Brain pericyte (primary cell): Measurements from ENCODE around the gene ZNF627.
"Not testable (repeated sequence)": the region's sequence is repeated elsewhere in the genome, so short reads cannot be mapped to it uniquely, and the experiment has no call there.

ENCODE experiments used
- DNase-seq: peaks from one replicate; pipeline ENCODE4 v3.0.0-alpha.2; 2012; ENCODE audit warnings: low read depth, low spot score

Gene ZNF627

DNA sequence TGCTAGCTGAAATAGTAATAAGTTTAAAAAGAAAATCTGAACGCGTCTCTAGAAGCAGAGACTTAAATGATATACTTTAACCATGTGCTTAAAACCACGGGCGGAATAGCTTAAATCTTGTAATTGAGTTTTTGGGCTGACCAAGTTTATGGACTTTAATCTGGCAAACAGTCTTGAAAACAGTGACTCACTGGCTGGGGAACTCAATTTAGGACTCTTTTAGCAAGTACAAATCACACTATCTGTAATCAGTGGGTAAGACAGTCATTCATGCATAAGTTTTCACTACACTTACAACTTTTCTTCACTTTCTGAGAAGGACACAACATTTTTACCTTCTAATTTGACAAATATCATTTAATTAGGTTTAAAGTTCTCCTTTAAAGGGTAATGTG is 26.8 kb downstream of the ZNF627 start:
- DNase-seq: no peak

DNA sequence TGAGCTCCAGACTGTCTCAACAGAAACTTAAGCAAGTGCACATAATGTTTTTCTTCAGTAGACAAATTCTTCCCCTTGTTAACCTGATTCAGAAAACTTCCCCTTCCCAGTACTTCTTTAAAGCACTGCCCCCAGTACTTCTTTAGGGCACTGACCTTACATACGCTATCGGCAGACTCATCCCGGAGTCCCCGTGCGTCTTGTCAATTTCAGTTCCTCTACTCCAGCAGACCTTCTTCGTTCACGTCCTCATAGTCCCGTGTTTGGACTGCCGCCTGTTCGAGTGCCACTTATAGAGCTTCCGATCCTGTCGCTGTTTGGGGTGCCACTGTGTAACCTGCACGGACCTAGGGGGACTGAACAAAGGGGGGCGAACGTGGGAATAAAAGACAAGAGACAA is 29.0 kb downstream of the ZNF627 start:
- DNase-seq: no peak

DNA sequence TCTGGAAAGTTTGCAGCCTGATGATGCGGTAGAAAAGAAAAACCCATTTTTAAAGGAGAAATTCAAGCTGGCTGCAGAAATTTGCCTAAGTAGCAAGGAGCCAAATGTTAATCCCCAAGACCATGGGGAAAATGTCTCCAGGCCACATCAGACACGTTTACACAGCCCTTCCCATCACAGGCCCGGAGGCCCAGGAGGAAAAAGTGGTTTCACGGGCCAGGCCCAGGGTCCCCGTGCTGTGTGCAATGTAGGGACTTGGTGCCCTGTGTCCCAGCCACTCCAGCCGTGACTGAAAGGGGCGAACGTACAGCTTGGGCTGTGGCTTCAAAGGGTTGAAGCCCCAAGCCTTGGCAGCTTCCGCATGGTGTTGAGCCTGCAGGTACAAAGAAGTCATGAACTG is 35.9 kb downstream of the ZNF627 start:
- DNase-seq: no peak

DNA sequence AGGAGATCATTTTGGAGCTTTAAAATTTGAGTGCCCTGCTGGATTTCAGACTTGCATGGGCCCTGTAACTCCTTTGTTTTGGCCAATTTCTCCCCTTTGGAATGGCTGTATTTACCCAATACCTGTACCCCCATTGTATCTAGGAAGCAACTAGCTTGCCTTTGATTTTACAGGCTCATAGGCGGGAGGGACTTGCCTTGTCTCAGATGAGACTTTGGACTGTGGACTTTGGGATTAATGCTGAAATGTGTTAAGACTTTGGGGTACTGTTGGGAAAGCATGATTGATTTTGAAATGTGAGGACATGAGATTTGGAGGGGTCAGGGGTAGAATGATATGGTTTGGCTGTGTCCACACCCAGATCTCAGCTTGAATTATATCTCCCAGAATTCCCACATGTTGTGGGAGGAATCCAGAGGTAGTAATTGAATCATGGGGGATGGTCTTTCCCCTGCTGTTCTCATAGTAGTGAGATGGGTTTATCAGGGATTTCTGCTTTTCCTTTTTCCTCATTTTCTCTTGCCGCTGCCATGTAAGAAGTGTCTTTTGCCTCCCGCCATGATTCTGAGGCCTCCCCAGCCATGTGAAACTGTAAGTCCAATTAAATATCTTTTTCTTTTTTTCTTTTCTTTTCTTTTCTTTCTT is 36.9 kb downstream of the ZNF627 start:
- not testable (repeated sequence) for DNase-seq

DNA sequence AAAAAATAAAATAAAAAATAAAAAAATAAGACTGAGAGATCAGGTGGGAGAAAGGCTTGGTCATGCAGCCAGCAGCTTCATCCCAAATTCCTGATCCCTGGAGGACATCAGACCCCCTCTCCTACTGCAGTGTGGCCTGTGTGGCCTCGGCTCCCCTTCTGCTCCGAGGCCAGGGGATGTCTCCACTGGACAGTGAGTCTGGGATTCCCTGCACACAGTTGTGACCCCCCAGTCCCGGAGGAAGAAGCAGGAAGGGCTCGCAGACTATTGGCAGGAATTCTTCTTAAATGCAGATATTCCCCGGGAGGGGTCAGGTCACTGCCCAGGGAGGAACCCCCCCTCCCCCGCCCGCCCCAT is 41.9 kb downstream of the ZNF627 start:
- no peak for DNase-seq

DNA sequence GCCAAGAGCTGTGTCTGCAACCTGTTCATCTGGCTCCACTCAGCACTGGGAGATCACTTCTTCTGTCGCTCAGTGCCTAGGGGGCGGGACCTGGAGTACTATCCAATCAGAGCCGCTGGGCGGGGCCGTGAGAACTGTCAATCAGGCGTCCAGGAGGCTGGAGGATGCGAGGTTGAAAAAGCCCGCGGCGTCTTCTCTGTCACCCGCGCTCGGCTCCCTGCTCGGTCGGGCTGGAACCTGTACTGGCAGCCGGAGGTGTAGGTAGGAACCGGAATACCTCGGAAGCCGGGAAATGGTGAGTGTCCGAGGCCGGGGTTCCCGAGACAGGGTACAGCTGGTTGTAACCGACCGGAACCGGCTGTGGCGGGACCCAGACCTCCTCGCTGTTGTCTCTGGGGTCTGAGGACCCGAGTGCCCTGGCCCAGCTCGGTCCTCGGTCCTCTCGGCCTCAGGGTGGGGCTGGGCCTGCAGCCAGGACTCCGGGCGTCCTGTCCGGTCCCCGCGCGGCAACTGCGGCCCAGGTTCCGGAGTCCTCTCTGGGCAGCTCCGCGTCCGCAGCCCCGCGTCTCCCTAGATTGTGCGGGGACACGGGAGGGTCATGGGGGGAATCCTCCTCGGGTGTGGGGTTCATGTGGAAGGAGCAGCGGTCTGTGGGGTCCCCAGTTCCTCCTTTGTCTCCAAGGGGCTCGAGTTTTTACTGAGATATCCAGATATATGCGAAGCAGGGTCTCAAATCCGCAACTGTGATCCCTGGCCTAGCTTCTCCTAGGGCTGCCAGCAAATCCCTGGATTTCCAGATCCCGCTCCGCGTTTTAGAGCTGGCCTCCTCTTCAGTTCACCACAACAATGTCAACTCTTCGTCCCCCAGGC is 42.6 kb downstream of the ZNF627 start:
- DNase-seq: peak; percentile 56

DNA sequence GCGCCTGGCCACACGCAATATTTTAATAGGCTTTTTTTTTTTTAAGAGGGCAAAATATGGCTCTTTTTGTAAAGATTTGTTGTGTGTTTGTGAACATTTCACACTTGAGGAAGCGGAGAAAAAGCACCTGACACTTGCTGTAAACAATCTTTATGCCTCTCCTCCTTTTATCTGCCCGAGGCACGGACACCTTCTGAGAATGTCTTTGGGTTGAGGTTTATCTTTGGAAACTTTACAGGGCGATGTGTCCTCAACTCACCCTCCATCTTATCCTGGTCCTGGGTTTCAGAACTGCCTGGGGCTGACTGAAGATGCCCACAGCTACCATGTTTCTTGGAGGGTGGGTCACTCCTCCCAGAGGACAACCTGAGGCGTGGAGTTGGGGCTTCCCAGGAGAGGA is 44.0 kb downstream of the ZNF627 start:
- no peak for DNase-seq

DNA sequence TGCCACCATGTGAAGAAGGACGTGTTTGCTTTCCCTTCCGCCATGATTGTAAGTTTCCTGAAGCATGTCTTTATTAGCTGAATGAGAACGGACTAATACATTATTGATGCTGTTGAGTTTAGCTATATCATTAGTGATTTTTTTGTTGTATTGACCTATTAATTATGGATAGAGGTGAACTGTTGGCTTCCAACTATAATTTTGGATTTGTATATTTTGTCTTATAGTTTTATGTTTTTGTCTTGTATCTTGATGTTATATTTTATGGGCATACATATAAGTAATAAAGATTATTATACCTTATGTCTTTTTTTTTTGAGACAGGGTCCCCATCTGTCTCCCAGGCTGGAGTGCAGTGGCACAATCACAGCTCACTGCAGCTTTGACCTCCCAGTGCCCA is 45.6 kb downstream of the ZNF627 start:
- DNase-seq: no peak

DNA sequence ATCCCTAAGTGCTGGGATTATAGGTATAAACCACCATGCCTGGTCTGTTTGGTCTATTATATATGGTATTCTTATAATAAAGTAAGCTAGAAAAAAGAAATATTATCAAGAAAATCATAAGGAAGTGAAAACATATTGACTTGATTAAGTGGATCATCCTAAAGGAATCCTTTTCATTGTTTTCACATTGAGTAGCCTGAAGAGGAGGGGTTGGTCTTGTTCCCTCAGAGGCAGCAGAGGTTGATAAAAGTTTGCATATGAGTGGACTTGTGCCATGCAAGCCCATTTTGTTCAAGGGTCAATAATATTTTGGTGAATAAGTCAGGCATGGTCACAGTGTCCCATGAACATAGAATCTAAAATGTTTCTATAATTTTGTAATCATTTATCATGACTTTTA is 52.7 kb downstream of the ZNF627 start:
- DNase-seq: no peak

DNA sequence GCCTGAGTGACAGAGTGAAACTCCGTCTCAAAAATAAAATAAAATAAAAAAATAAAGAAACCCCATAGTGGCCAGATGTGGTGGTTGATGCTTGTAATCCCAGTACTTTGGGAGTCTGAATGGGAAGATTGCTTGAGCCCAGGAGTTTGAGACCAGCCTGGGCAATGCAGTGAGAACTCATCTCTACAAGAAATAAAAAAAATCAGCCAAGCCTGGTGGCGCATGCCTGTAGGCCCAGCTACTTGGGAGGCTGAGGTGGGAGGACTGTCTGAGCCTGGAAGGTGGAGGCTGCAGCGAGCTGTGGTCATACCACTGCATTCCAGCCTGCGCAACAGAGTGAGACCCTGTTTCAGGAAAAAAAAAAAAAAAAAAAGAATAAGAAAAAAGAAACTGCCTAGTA is 53.8 kb downstream of the ZNF627 start:
- no peak for DNase-seq

DNA sequence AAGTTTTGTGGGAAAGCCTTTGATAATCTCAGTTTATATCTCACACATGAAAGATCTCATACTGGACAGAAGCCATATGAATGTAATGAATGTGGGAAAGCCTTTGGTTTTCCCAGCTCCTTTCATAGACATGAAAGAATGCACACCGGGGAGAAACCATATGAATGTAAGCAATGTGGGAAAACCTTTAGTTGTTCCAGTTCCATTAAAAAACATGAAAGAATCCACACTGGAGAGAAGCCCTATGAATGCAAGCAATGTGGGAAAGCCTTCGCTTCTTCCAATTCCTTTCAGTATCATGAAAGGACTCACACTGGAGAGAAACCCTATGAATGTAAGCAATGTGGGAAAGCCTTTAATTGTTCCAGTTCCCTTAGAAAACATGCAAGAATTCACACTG is 54.8 kb downstream of the ZNF627 start:
- no peak for DNase-seq

DNA sequence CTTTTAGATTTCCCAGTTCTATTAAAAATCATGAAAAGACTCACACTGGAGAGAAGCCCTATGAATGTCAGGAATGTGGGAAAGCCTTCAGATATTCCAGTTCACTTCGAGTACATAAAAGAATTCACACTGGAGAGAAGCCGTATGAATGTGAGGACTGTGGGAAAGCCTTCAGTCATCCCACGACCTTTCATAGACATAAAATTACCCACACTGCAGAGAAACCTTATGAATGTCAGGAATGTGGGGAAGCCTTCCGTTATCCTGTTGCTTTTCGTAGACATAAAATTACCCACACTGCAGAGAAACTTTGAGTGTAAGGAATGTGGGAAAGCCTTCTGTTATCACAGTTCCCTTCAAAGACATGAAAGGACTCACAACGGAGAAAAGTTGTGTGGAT is 55.2 kb downstream of the ZNF627 start:
- DNase-seq: no peak

DNA sequence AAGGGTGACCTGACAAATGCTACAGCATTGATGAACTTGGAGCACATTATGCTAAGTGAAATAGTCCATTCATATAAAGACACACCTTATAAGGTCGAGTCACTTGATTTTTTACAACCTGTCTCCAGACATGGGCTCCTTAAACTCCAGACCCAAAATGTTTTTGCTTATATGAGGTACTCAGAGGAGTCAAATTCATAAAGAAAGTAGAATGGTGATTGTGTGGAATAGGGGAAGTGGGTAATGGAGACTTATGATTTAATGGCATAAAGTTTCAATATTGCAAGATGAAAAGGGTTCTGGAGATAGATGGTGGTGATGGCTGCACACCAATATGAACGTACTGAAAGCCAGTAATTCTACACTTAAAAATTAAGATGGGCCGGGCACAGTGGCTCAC is 59.3 kb downstream of the ZNF627 start:
- no peak for DNase-seq

DNA sequence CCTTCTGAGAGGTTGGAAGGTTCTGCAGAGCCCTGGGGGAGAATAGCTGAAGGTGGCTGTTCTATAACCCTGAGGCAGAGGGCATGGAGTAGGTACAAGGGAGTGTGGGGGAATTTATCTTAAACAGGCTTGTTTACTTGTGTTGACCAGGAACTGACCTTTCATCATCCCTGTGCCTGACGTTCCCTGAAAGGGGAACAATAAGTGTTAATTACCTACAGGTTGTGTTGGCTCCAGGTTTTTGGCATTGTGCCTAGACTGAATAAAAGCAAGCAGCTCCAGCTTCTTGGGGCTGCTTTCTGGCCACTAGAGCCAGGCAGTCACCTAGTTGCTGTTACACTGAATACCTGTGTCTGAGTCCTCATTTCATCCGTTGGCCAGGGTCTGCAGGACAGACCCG is 60.0 kb downstream of the ZNF627 start:
- DNase-seq: no peak

DNA sequence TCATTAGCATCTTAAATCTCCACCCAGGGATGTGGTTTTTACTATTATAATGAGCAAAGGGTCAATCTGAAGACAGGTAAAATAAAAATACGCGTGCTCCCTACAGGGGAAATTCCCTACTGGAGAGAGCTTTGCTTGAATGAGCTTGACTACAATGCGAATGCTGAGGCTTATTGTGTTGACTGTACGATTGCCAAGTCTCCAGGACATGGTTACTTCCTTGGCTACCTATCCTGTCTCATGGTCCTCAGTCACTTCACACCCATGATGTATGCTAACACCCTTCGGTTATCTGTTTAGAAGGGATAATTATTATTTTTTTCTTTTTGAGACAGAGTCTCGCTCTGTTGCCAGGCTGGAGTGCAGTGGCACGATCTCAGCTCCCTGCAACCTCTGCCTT is 61.7 kb downstream of the ZNF627 start:
- DNase-seq: no peak

DNA sequence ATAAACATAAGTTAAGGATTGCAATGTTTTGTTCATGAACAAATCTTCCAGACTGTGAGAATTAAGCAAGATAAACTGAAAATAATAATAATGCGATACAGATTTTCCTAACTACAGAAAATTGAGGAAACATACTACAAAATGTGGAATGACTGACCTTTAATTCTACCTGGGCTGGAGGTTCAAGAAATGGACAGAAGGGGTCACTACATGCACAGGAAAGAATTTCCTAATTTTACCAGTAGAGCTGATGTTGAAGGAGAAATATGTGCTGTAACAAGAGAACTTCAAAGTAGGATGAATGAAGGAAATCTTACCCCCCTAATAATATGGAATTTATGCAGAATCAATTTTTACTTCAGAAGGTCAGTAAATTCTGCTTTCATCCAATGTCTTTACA is 62.3 kb downstream of the ZNF627 start:
- DNase-seq: no peak

DNA sequence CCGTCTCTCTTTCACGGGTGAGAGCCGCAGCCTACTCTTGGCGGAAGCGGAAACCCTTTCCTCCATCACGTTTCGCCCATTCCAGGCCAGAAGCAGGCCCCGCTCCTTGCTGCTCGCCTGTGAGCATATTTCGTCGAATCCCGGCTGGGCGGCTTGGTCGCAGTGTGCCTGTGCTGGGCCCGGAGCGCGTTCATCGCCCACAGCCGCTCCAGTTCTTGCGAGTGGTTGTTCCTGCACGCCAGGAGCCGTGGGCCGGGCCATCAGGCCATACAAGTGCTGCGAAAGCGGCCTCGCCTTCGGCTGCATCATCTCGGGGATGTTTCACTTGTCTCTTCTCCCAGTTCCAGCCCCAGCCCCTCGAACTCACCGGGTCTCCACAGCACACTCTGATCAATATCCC is 65.0 kb downstream of the ZNF627 start:
- DNase-seq: no peak

DNA sequence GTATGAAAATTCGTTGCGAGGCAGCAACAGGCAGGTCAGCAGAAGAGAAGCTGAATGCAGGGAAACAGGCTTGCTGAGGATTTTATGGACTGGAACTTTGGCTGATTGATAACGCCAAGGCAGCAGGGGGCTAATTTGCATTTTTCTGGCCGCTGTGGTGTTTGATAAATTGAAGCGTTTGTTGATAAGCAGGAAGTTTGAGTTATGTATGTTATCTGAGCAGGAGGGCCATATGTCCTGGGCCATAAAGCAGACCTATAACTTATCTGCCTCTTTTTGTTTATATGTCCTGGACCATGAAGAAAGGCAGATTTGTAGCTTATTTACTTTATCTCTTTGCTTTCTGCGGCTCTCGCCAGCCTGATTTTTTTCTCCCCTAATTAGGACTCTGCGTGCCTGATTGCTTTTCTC is 65.9 kb downstream of the ZNF627 start:
- no peak for DNase-seq
